Adrenal gland (tissue), 12 donors: ENCODE results near the gene EPB41L1. TPM values are rescaled to one million over a fixed set of nuclear protein-coding genes. Genes with fewer than 3 reads are reported as not detected.
A peak's percentile ranks its signal among the peaks of the same experiment; 100 is the strongest.

ENCODE experiments used
- DNase-seq, 7 donors: peaks; one replicate each; pipeline ENCODE4 v3.0.0-alpha.2; 2019 to 2020
- H3K27ac ChIP-seq, 5 donors: fragments of 200-600 bp; sonication (generic) in 4 of 5; 1 replicate in 3 of 5; 2 replicates in 2 of 5; pipeline versions ENCODE4 v1.5.1 to v1.8.0; 2016 to 2020; ENCODE audit warnings: mild to moderate bottlenecking in 1 of 5
- H3K27me3 ChIP-seq: fragments of 200-600 bp; 2 replicates; pipeline ENCODE4 v1.8.0; 2021
- H3K36me3 ChIP-seq, 2 donors: fragments of 200-600 bp; replicated peaks in 1 of 2; 1 replicate in 1 of 2; 2 replicates in 1 of 2; pipeline versions ENCODE4 v1.5.1 to v1.8.0; 2018 to 2022
- H3K4me1 ChIP-seq, 2 donors: fragments of 200-600 bp; replicated peaks in 1 of 2; 1 replicate in 1 of 2; 2 replicates in 1 of 2; pipeline versions ENCODE4 v1.5.1 to v1.8.0; 2018 to 2021
- H3K4me3 ChIP-seq, 4 donors: fragments of 200-600 bp; sonication (generic) in 3 of 4; one replicate each; pipeline ENCODE4 v1.5.1; 2016 to 2018
- H3K9me3 ChIP-seq, 3 donors: fragments of 200-600 bp; sonication (generic) in 1 of 3; replicated peaks in 1 of 3; 1 replicate in 2 of 3; 2 replicates in 1 of 3; pipeline versions ENCODE4 v1.5.1 to v1.8.0; 2016 to 2021
- CTCF ChIP-seq, 6 experiments: fragments of 450-650 bp in 4 of 6; fragments of 200-600 bp in 2 of 6; sonication (generic) in 1 of 6; IDR thresholded peaks; 1 replicate in 5 of 6; 2 replicates in 1 of 6; pipeline versions ENCODE4 v1.5.1 to v1.8.0; 2016 to 2021; ENCODE audit warnings: antibody characterized with exemption in 6 of 6, mild to moderate bottlenecking in 2 of 6, moderate library complexity in 1 of 6
- POLR2A ChIP-seq, 2 donors: fragments of 450-650 bp; IDR thresholded peaks; one replicate each; pipeline ENCODE4 v1.6.1; 2017; ENCODE audit warnings: antibody characterized with exemption in 2 of 2, mild to moderate bottlenecking in 2 of 2, moderate library complexity in 1 of 2
- WGBS, 4 donors: extraction: QIAGEN DNeasy Blood & Tissue Kit in 2 of 4; methylation state at CpG; one replicate each; pipeline versions ENCODE4 v1.1.5 to v1.1.7; 2013 to 2017; 5-methylcytosine and 5-hydroxymethylcytosine counted together
- intact Hi-C, 2 donors: fragments of 100-400 bp; cut with DNase I; formaldehyde crosslinking; loops; one replicate each; pipeline versions ENCODE4 v1.14.1 to v1.15.0; 2022 to 2023
- polyA plus RNA-seq, 3 donors: library from polyadenylated mRNA; stranded (reverse); fragments of 200-250 nt in 2 of 3; fragments of 350-450 nt in 1 of 3; fragmentation: Illumina TruSeq in 1 of 3; extraction: RNeasy Lipid Tissue Mini Kit (QIAGEN cat#74804) in 1 of 3; gene quantifications; one replicate each; pipeline ENCODE4 v1.2.3, GENCODE V29; 2013 to 2014
- total RNA-seq, 9 donors: library from RNA; depleted of rRNA in 4 of 9; stranded (reverse); fragments of >200 nt in 4 of 9; fragments of 120-200 nt in 1 of 9; fragmentation: NEBNext Ultra II Directional in 1 of 9; extraction: Animal tissue kit (Norgen Biotek cat#: 25700) in 1 of 9; gene quantifications; one replicate each; pipeline versions ENCODE4 v1.1.0 to v1.2.4, GENCODE V29; 2013 to 2023
- donor health status: healthy with polysubstance abuse.
- donor health status: Bipolar disorder and iron deficiency.
- donor health status: DM: yes; HTN: yes; CAD: no.
- donor health status: DM: no; HTN: no; CAD: no.
- donor health status: DM: no; HTN: no; CAD: no.
- donor health status: DM: yes; HTN: yes; CAD: no.

Gene EPB41L1
- total and polyA plus RNA-seq, 12 donors = 29.8 to 1,154 (median 164) TPM

- no peak for TF ChIP-seq CTCF (IDR thresholded peaks at IDR 0.05)
- peak in 1 of 2 donors; percentile 24 for TF ChIP-seq POLR2A (IDR thresholded peaks at IDR 0.05)
- Histone ChIP-seq H3K27ac (peak overlapping the region; percentile 35 to 94 (median 72)), H3K36me3 (no peaks in the 10 kb centered on the region), H3K9me3 (no peaks in the 10 kb centered on the region), H3K27me3 (no peaks in the 10 kb centered on the region), H3K4me1 (peaks cover 17 to 65% of the 10 kb centered on the region in 2 donors), H3K4me3 (no peak overlapping the region)
- DNase-seq = peak; percentile 59 to 89 (median 88)
- WGBS, 4 donors = 18 to 22% (median 20%) methylated on average over 3 of the region's 3 CpGs; no CpG with 5 or more reads in 1 of the 4 donors
- intact Hi-C loops = no loop called here
Observed at GRCh38 chr20:36149469-36149868, 5.1 kb upstream of the EPB41L1 start.

- WGBS, 4 donors = 37 to 58% (median 56%) methylated on average over 3 of the region's 3 CpGs
- DNase-seq = no peak
- Histone ChIP-seq H3K27me3 (no peaks in the 10 kb centered on the region), H3K36me3 (no peaks in the 10 kb centered on the region), H3K4me3 (no peak overlapping the region), H3K27ac (peak overlapping the region; percentile 62 to 94 (median 72)), H3K4me1 (peaks cover 18 to 66% of the 10 kb centered on the region in 2 donors), H3K9me3 (no peaks in the 10 kb centered on the region)
- intact Hi-C loops = no loop called here
- TF ChIP-seq CTCF (IDR thresholded peaks at IDR 0.05) (no peak), POLR2A (IDR thresholded peaks at IDR 0.05) (no peak)
Observed at GRCh38 chr20:36150489-36150846, 4.1 kb upstream of the EPB41L1 start.

GRCh38 chr20:36150847-36151539, 3.5 kb upstream of the EPB41L1 start:
- intact Hi-C loops = no loop called here
- no peaks in the 10 kb centered on the region for H3K27me3 ChIP-seq
- no peak overlapping the region for H3K4me3 ChIP-seq
- no peaks in the 10 kb centered on the region for H3K9me3 ChIP-seq
- no peaks in the 10 kb centered on the region for H3K36me3 ChIP-seq
- TF ChIP-seq POLR2A (IDR thresholded peaks at IDR 0.05) (peak in 1 of 2 donors; percentile 58), CTCF (IDR thresholded peaks at IDR 0.05) (no peak)
- peak overlapping the region; percentile 62 to 94 (median 72) for H3K27ac ChIP-seq
- 46 to 59% (median 49%) methylated on average over 4 of the region's 4 CpGs for WGBS, 4 donors
- peaks cover 23 to 71% of the 10 kb centered on the region in 2 donors for H3K4me1 ChIP-seq
- DNase-seq = peak; percentile 65 to 89 (median 83)

GRCh38 chr20:36152261-36152660, 2.3 kb upstream of the EPB41L1 start:
- Histone ChIP-seq H3K9me3 (no peaks in the 10 kb centered on the region), H3K27ac (peak overlapping the region in 3 of 5 donors; percentile 18 to 94 (median 89)), H3K36me3 (no peaks in the 10 kb centered on the region), H3K4me1 (peaks cover 33 to 77% of the 10 kb centered on the region in 2 donors), H3K27me3 (no peaks in the 10 kb centered on the region), H3K4me3 (no peak overlapping the region)
- 30 to 38% (median 35%) methylated on average over 4 of the region's 4 CpGs for WGBS, 4 donors
- TF ChIP-seq POLR2A (IDR thresholded peaks at IDR 0.05) (no peak), CTCF (IDR thresholded peaks at IDR 0.05) (no peak)
- intact Hi-C loops = no loop called here
- DNase-seq = no peak
